Measurements from ENCODE around the gene LTN1.

DNA sequence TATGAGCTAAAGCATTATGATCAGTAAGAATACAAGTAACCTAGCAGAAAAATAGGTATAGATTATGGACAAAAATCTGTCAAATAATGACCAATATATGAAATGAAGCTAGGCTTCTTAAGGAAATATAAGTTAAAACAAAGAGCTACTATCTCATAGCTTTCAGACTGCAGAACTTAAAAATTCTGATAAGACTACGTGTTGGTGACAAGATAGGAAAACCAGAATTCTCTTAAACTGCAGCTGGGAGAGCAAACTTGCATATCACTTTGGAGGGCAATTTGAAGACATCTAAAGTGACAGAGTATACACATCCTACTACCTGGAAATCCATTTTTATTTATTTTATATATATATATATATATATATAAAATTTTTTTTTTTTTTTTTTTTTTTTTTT lies 65.5 kb downstream of the LTN1 start:
- TF ChIP-seq, protein P1, sequence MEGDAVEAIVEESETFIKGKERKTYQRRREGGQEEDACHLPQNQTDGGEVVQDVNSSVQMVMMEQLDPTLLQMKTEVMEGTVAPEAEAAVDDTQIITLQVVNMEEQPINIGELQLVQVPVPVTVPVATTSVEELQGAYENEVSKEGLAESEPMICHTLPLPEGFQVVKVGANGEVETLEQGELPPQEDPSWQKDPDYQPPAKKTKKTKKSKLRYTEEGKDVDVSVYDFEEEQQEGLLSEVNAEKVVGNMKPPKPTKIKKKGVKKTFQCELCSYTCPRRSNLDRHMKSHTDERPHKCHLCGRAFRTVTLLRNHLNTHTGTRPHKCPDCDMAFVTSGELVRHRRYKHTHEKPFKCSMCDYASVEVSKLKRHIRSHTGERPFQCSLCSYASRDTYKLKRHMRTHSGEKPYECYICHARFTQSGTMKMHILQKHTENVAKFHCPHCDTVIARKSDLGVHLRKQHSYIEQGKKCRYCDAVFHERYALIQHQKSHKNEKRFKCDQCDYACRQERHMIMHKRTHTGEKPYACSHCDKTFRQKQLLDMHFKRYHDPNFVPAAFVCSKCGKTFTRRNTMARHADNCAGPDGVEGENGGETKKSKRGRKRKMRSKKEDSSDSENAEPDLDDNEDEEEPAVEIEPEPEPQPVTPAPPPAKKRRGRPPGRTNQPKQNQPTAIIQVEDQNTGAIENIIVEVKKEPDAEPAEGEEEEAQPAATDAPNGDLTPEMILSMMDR (IDR thresholded peaks at IDR 0.05), result no peak
- no peak for TF ChIP-seq POLR2A (IDR thresholded peaks at IDR 0.05)
